Measurements from ENCODE around the gene NDUFA1.
"Not testable (repeated sequence)": the region's sequence is repeated elsewhere in the genome, so short reads cannot be mapped to it uniquely, and the experiment has no call there.

The NDUFA1 gene

DNA sequence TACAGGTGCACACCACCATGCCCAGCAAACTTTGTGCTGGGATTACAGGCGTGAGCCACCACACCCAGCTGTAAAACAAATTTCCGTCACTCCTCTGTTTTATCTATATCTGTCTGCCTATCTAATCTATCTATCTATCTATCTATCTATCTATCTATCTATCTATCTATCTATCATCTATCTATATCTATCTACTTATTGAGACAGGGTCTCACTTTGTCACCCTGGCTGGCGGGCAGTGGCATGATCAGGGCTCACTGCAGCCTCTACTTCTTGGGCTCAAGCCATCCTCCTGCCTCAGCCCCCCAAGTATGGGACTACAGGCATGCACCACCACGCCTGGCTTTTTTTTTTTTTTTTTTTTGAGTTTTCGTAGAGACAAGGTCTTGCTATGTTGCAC, 44.7 kb downstream of the NDUFA1 start:
- DNase-seq, result no peak

GRCh38 chrX:119917877-119918276, 46.2 kb downstream of the NDUFA1 start:
- DNase-seq, result no peak

- no peak for DNase-seq
Measured at GRCh38 chrX:119919835-119920585, 48.4 kb downstream of the NDUFA1 start.

- not testable (repeated sequence) for DNase-seq
Measured at GRCh38 chrX:119922391-119922790, 50.8 kb downstream of the NDUFA1 start.
